ENCODE measurements around the gene IQGAP2. TPM values are rescaled to one million over a fixed set of nuclear protein-coding genes. Genes with fewer than 3 reads are reported as not detected.

IQGAP2 gene
- total RNA-seq, 2 experiments from 2014 or later, result 37.7 to 39.1 TPM

- Mint-ChIP-seq H3K4me1 (ENCODE audit: low read depth) (peaks cover 34% of the 10 kb centered on the region), H3K4me3 (no peak overlapping the region), H3K27me3 (no peaks in the 10 kb centered on the region), H3K36me3 (ENCODE audit: low read depth) (peaks cover 15% of the 10 kb centered on the region), H3K9me3 (no peaks in the 10 kb centered on the region), H3K27ac (no peak overlapping the region)
- no peak for DNase-seq
- ChIA-PET POLR2A (no interaction called here), CTCF (interaction anchor here (1.3 kb wide), 1 partner anchor 38 kb away, joined by 3 read pairs; no protein-coding TSS in a partner anchor)
- intact Hi-C loops (cut with micrococcal nuclease), result no loop called here
- ATAC-seq, result no peak
- TF ChIP-seq CTCF (IDR thresholded peaks at IDR 0.05), result no peak
Measured at GRCh38 chr5:76457674-76458485, 54.8 kb downstream of the IQGAP2 start.

DNA sequence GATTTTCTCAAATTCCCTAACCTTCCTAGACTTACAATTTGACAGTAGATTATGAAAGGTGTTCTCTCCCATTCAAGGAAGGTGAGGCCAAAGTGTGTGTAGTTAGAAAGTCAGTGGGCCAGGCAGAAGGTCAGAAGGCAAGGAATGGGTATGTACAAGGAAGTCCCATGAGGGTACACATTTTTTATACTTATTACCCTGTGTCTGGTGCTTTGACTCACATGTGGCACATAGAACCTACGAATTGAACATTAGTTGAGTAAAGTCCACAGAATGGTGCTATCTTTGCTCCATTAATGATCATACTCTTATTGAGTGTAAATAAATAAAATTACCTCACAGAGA lies 55.4 kb downstream of the IQGAP2 start:
- ChIA-PET CTCF (interaction anchor here (1.3 kb wide), 1 partner anchor 38 kb away, joined by 3 read pairs; no protein-coding TSS in a partner anchor), POLR2A (no interaction called here)
- Mint-ChIP-seq H3K4me3 (no peak overlapping the region), H3K27ac (no peak overlapping the region), H3K27me3 (no peaks in the 10 kb centered on the region), H3K4me1 (ENCODE audit: low read depth) (peaks cover 34% of the 10 kb centered on the region), H3K9me3 (no peaks in the 10 kb centered on the region), H3K36me3 (ENCODE audit: low read depth) (peaks cover 18% of the 10 kb centered on the region)
- DNase-seq (no peak), ATAC-seq (no peak)
- no peak for TF ChIP-seq CTCF (IDR thresholded peaks at IDR 0.05)
- intact Hi-C loops (cut with micrococcal nuclease), result no loop called here

- intact Hi-C loops (cut with micrococcal nuclease), result no loop called here
- Mint-ChIP-seq H3K4me3 (no peak overlapping the region), H3K27me3 (no peaks in the 10 kb centered on the region), H3K9me3 (no peaks in the 10 kb centered on the region), H3K36me3 (ENCODE audit: low read depth) (peaks cover 23% of the 10 kb centered on the region), H3K4me1 (ENCODE audit: low read depth) (peaks cover 34% of the 10 kb centered on the region), H3K27ac (no peak overlapping the region)
- no peak for ATAC-seq
- POLR2A ChIA-PET, result no interaction called here
- CTCF ChIA-PET, result no interaction called here
- no peak for TF ChIP-seq CTCF (IDR thresholded peaks at IDR 0.05)
- no peak for DNase-seq
Measured at GRCh38 chr5:76460104-76460503, 57.0 kb downstream of the IQGAP2 start.

- no peak overlapping the region for H3K4me3 Mint-ChIP-seq
- H3K4me1 Mint-ChIP-seq (ENCODE audit: low read depth), result peaks cover 36% of the 10 kb centered on the region
- peaks cover 27% of the 10 kb centered on the region for H3K36me3 Mint-ChIP-seq (ENCODE audit: low read depth)
- intact Hi-C loops (cut with micrococcal nuclease), result no loop called here
- ChIA-PET CTCF (no interaction called here), POLR2A (interaction anchor here (1.0 to 1.4 kb wide), 2 partner anchors 12 to 32 kb away, joined by 3 to 5 read pairs; no protein-coding TSS in a partner anchor)
- ATAC-seq (no peak), DNase-seq (no peak)
- TF ChIP-seq CTCF (IDR thresholded peaks at IDR 0.05), result no peak
- no peaks in the 10 kb centered on the region for H3K27me3 Mint-ChIP-seq
- no peak overlapping the region for H3K27ac Mint-ChIP-seq
- no peaks in the 10 kb centered on the region for H3K9me3 Mint-ChIP-seq
Measured at GRCh38 chr5:76462097-76462667, 59.1 kb downstream of the IQGAP2 start.

DNA sequence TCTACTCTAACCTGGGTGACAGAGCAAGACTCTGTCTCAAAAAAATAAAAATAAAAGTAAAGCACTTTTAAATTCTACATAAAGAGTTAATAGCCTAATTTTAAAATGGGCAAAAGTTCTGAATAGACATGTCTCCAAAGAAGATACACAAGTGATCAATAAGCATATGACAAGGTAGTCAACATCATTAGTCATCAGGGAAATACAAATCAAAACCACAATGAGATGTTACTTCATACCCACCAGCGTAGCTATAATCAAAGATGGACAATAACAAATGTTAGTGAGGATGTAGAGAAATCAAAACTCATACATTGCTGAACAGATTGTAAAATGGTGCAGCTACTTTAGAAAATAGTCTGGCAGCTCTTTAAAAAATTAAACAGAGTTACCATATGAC lies 64.1 kb downstream of the IQGAP2 start:
- ATAC-seq, result no peak
- Mint-ChIP-seq H3K27me3 (no peaks in the 10 kb centered on the region), H3K27ac (no peak overlapping the region), H3K4me3 (no peak overlapping the region), H3K36me3 (ENCODE audit: low read depth) (peaks cover 23% of the 10 kb centered on the region), H3K9me3 (no peaks in the 10 kb centered on the region), H3K4me1 (ENCODE audit: low read depth) (peaks cover 54% of the 10 kb centered on the region)
- ChIA-PET POLR2A (no interaction called here), CTCF (interaction anchor here (1.1 kb wide), 1 partner anchor 19 kb away, joined by 4 read pairs; no protein-coding TSS in a partner anchor)
- intact Hi-C loops (cut with micrococcal nuclease), result no loop called here
- no peak for DNase-seq
- no peak for TF ChIP-seq CTCF (IDR thresholded peaks at IDR 0.05)
